Lower lobe of right lung (tissue), 2 donors: ENCODE measurements around the gene SPNS2. TPM values are rescaled to one million over a fixed set of nuclear protein-coding genes. Genes with fewer than 3 reads are reported as not detected.

ENCODE experiments used
- ATAC-seq, 2 donors: fragments of 200-7000 bp; cut with Tn5 transposase; one replicate each; pipeline ENCODE4 v1.9.1; 2020 to 2022; ENCODE audit warnings: mild to moderate bottlenecking in 2 of 2, moderate library complexity in 2 of 2
- DNase-seq: peaks from one replicate; pipeline ENCODE4 v3.0.0-alpha.2; 2020
- H3K27ac ChIP-seq: fragments of 200-600 bp; one replicate; pipeline ENCODE4 v1.8.0; 2022
- H3K27me3 ChIP-seq: fragments of 200-600 bp; one replicate; pipeline ENCODE4 v1.8.0; 2022; ENCODE audit warnings: low read depth
- H3K36me3 ChIP-seq: fragments of 200-600 bp; one replicate; pipeline ENCODE4 v1.8.0; 2022; ENCODE audit warnings: mild to moderate bottlenecking
- H3K4me1 ChIP-seq: fragments of 200-600 bp; one replicate; pipeline ENCODE4 v1.8.0; 2022
- H3K4me3 ChIP-seq: fragments of 200-600 bp; one replicate; pipeline ENCODE4 v1.8.0; 2022; ENCODE audit warnings: mild to moderate bottlenecking
- H3K9me3 ChIP-seq: fragments of 200-600 bp; one replicate; pipeline ENCODE4 v1.8.0; 2022
- CTCF ChIP-seq: fragments of 200-600 bp; IDR thresholded peaks from one replicate; pipeline ENCODE4 v1.8.0; 2022; ENCODE audit warnings: antibody characterized with exemption, mild to moderate bottlenecking
- intact Hi-C: fragments of 100-400 bp; cut with DNase I; formaldehyde crosslinking; loops from one replicate; pipeline ENCODE4 v1.11.0; 2022
- total RNA-seq: library from RNA; stranded (reverse); fragmentation: NEBNext Ultra II Directional; extraction: Animal tissue kit (Norgen Biotek cat#: 25700); gene quantifications from one replicate; pipeline ENCODE4 v1.2.1, GENCODE V29; 2021
- donor health status: DM: no; HTN: yes; CAD: no; lungs with severe emphysema.

SPNS2 gene
- total RNA-seq, 1 donor from 2014 or later: 42.0 TPM

- H3K4me1 ChIP-seq: peaks cover 67% of the 10 kb centered on the region
- intact Hi-C loops: no loop called here
- ATAC-seq: no peak
- no peak for TF ChIP-seq CTCF
- no peaks in the 10 kb centered on the region for H3K9me3 ChIP-seq
- peak overlapping the region; percentile 77 for H3K27ac ChIP-seq
- no peak for DNase-seq
- no peak overlapping the region for H3K4me3 ChIP-seq
- peaks cover 67% of the 10 kb centered on the region for H3K36me3 ChIP-seq
- H3K27me3 ChIP-seq: no peaks in the 10 kb centered on the region
Measured at GRCh38 chr17:4539025-4539424, 40.3 kb downstream of the SPNS2 start.

- Histone ChIP-seq H3K27me3 (no peaks in the 10 kb centered on the region), H3K27ac (peak overlapping the region; percentile 77), H3K4me1 (peaks cover 60% of the 10 kb centered on the region), H3K9me3 (no peaks in the 10 kb centered on the region), H3K36me3 (peaks cover 74% of the 10 kb centered on the region), H3K4me3 (no peak overlapping the region)
- DNase-seq: no peak
- no peak for ATAC-seq
- TF ChIP-seq CTCF: no peak
- intact Hi-C loops: no loop called here
Measured at GRCh38 chr17:4539576-4540223, 41.0 kb downstream of the SPNS2 start.

GRCh38 chr17:4540224-4540651 is 41.6 kb downstream of the SPNS2 start:
- H3K27ac ChIP-seq: peak overlapping the region; percentile 77
- intact Hi-C loops: no loop called here

GRCh38 chr17:4540687-4541327 is 42.1 kb downstream of the SPNS2 start:
- Histone ChIP-seq H3K4me3 (peak overlapping the region; percentile 11), H3K4me1 (peaks cover 51% of the 10 kb centered on the region), H3K36me3 (peaks cover 82% of the 10 kb centered on the region), H3K9me3 (no peaks in the 10 kb centered on the region), H3K27me3 (no peaks in the 10 kb centered on the region), H3K27ac (peak overlapping the region; percentile 56)
- TF ChIP-seq CTCF: no peak
- ATAC-seq (peak; percentile 5 to 18), DNase-seq (peak; percentile 55)
- intact Hi-C loops: no loop called here

More at GRCh38 chr17:4540224-4540651, 41.6 kb downstream of the SPNS2 start:
- no peaks in the 10 kb centered on the region for H3K9me3 ChIP-seq
- peak; percentile 26 for TF ChIP-seq CTCF
- H3K27me3 ChIP-seq: no peaks in the 10 kb centered on the region
- peaks cover 55% of the 10 kb centered on the region for H3K4me1 ChIP-seq
- ATAC-seq: peak in 1 of 2 donors; percentile 3
- peaks cover 77% of the 10 kb centered on the region for H3K36me3 ChIP-seq
- H3K4me3 ChIP-seq: no peak overlapping the region
- DNase-seq: no peak

- ATAC-seq (no peak), DNase-seq (peak; percentile 45)
- intact Hi-C loops: no loop called here
- Histone ChIP-seq H3K9me3 (no peaks in the 10 kb centered on the region), H3K36me3 (peaks cover 87% of the 10 kb centered on the region), H3K27ac (peak overlapping the region; percentile 56), H3K4me1 (peaks cover 44% of the 10 kb centered on the region), H3K27me3 (no peaks in the 10 kb centered on the region), H3K4me3 (no peak overlapping the region)
- no peak for TF ChIP-seq CTCF
Measured at GRCh38 chr17:4541328-4542002, 42.8 kb downstream of the SPNS2 start.
